HG03175 (cell line): ENCODE data around the gene SLC2A11.
"Not testable (repeated sequence)": the region's sequence is repeated elsewhere in the genome, so short reads cannot be mapped to it uniquely, and the experiment has no call there.

Experiments
- ATAC-seq: cut with Tn5 transposase; IDR thresholded peaks from one replicate; pipeline ENCODE4 v1.9.1; 2021; ENCODE audit warnings: mild to moderate bottlenecking, moderate library complexity; ENCODE audit not compliant: unreplicated experiment

The SLC2A11 gene

GRCh38 chr22:23903328-23903971 is 45.8 kb downstream of the SLC2A11 start:
- ATAC-seq: no peak

- no peak for ATAC-seq
Measured at GRCh38 chr22:23904573-23905254, 47.0 kb downstream of the SLC2A11 start.

GRCh38 chr22:23906641-23907040 is 49.0 kb downstream of the SLC2A11 start:
- ATAC-seq: no peak

- ATAC-seq: not testable (repeated sequence)
Measured at GRCh38 chr22:23907423-23907822, 49.7 kb downstream of the SLC2A11 start.

- ATAC-seq: no peak
Measured at GRCh38 chr22:23908587-23909205, 51.0 kb downstream of the SLC2A11 start.

- no peak for ATAC-seq
Measured at GRCh38 chr22:23909296-23909898, 51.7 kb downstream of the SLC2A11 start.

GRCh38 chr22:23910496-23911190 is 53.0 kb downstream of the SLC2A11 start:
- no peak for ATAC-seq

GRCh38 chr22:23911318-23911980 is 53.8 kb downstream of the SLC2A11 start:
- ATAC-seq: no peak

- no peak for ATAC-seq
Measured at GRCh38 chr22:23912293-23912903, 54.7 kb downstream of the SLC2A11 start.

GRCh38 chr22:23913306-23913660 is 55.6 kb downstream of the SLC2A11 start:
- no peak for ATAC-seq

GRCh38 chr22:23913661-23914353 is 56.1 kb downstream of the SLC2A11 start:
- peak; percentile 96 for ATAC-seq

- no peak for ATAC-seq
Measured at GRCh38 chr22:23915290-23915689, 57.6 kb downstream of the SLC2A11 start.

GRCh38 chr22:23920267-23920611 is 62.6 kb downstream of the SLC2A11 start:
- ATAC-seq: not testable (repeated sequence)

- ATAC-seq: not testable (repeated sequence)
Measured at GRCh38 chr22:23921586-23922201, 64.0 kb downstream of the SLC2A11 start.

GRCh38 chr22:23922921-23923320 is 65.2 kb downstream of the SLC2A11 start:
- ATAC-seq: no peak

GRCh38 chr22:23925020-23925606 is 67.4 kb downstream of the SLC2A11 start:
- no peak for ATAC-seq

- ATAC-seq: no peak
Measured at GRCh38 chr22:23926561-23926960, 68.9 kb downstream of the SLC2A11 start.
